ENCODE results near the gene INMT.

INMT gene

DNA sequence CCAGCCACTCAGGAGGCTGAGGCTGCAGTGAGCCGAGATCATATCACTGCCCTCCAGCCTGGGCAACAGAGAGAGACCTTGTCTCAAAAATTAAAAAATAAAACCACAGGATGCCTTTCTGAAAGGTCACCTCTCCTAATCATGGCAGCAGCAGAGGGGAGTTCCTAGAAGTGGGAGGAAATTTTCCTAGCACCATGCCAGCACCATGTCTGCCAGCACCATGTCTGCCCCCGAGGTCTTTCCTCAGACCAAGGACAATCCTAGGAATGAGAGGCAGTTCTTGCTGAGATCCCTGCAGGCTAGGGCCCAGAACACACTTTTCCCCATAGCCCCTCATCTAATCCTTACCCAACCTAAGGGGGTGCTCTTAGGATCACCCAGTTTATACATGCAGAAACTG lies 22.3 kb upstream of the INMT start:
- DNase-seq: no peak

- no peak for DNase-seq
These were observed 21.8 kb upstream of the INMT start for GRCh38 chr7:30730097-30730496.

DNA sequence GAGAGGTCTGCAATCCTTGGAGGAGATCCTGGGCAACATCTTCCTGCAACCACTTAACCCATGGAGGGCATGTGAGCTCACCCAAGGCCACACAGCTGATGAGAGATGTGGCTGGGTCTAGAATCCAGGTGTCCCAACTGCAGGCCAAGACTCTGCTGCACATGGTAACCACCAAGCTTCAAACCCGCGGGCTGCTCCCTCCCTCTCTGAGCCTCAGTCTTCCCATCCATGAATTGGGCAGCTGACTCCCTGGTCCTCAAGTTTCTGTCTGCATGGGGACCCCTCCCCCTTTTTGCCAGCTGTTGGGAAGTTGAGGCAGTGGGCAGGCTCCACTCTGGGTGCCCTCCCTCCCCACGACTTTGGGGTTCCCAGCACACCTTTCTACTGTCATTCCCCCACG lies 20.9 kb upstream of the INMT start:
- DNase-seq: no peak

GRCh38 chr7:30731581-30731980 lies 20.4 kb upstream of the INMT start:
- peak in 1 of 2 experiments; percentile 23 for DNase-seq

GRCh38 chr7:30732606-30733005 lies 19.3 kb upstream of the INMT start:
- no peak for DNase-seq

DNA sequence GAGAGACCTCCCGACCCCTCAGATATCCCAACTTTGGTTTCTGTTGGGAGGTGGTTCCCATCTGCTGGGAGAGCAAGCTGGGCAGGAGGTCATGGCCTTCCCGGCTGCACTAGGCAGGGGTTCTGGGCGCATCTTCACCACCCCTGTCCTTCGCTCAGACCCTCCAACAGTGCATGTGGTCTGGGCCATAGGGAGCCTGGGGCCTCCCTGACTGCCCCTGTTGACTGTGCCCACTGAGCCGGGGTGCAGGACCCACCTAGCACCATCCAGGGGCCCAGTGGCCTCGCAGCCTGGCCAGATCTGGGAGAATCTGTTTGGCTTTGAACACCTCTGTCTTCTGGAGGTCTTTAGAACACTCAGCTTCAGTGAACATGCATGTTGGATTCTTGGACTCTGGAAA lies 18.7 kb upstream of the INMT start:
- DNase-seq: no peak

DNA sequence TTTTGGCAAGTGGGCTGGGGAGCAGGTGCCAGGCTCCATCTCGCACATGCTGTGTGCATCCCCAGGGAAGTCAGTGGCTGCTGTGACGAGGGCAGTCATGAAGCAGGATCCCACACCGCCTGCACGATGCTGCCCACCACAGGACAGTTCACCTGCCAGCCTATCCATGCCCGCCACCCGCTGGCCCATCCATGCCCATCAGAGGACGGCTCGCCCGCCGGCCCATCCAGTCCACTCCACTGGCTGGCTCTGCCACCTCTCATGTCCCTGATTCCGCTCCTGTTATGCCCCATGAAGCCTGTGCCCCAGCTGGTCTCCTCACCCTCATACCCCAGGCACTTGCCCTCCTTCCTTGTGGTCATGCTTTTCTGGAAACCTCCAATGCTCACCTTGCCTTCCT lies 18.2 kb upstream of the INMT start:
- DNase-seq: no peak

DNA sequence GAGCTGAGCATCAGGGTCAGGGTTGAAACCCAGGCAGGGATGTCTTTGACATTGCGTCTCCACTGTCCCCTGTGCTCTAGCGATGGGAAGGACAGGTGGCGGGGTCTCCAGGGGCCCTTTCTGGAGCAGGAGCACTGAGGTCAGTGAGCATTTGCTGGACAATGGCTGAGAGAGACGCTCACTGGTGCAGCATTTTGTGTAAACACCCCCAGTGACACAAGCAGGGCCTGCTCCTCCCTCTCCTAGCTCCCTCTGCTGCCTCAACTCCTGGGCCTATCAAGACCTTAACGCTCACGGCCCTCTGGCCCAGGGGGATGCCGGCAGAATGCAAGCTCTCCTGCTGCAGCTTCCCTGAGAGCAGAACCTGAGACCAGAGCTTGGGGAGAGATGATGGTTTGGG lies 17.4 kb upstream of the INMT start:
- no peak for DNase-seq

- DNase-seq: no peak
These were observed 16.3 kb upstream of the INMT start for GRCh38 chr7:30735631-30736030.

DNA sequence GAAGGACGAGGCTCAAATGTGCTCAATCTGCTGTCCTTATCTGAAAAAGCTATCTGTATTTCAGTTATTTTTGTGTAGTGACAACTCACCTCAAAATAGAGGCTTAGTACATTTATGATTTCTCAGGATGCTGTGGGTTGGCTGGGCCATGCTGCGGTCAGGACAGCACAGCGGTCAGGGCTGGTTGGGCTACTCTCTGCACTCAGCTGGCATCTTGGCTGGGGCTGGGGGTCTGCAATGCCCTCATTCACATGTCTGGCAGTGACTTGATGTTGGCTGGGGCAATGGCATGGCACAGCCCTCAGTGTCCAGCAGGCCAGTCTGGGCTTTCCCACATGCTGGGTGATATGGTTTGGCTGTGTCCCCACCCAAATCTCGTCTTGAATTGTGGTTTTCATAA lies 15.6 kb upstream of the INMT start:
- no peak for DNase-seq

DNA sequence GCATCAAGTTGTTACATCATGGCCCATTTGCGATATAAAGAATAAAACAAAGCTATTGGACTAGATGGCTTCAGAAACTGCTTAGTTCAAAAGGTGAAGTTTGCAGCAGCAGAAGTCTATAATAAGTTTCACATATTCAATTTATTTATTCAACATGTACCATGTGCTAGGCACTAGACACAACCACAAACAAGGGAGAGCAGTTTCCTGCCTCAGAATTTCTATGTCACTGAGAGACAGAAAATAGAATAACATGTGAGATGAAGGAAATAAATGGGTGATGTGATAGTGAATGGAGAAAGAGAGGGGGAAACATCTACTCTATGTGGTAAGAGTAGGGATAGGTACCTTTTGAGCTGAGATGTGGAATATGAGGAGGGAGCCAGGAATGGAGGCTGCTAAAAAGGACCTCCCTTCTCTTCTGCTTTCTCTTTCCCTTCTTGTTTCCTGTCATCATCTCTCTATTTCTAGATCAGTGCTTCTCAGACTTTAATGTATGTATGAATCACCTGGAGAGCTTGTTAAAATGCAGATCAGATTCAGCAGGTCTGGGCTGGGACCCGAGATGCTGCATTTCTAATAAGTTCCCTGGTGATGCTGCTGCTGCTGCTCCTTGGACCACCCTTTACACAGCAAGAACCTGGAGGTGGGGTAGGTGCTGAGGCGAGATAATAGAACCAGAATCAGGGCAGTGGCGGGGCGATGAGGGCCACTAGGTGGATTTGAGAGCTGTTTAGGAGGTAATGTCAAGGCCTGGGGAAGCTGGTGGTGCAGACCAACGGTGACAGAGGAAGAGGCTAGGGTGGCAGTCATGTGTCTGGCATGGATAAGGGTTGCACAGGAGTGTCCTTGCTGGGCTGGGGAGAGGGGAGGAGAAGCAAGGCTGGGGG lies 13.7 kb upstream of the INMT start:
- no peak for DNase-seq

DNA sequence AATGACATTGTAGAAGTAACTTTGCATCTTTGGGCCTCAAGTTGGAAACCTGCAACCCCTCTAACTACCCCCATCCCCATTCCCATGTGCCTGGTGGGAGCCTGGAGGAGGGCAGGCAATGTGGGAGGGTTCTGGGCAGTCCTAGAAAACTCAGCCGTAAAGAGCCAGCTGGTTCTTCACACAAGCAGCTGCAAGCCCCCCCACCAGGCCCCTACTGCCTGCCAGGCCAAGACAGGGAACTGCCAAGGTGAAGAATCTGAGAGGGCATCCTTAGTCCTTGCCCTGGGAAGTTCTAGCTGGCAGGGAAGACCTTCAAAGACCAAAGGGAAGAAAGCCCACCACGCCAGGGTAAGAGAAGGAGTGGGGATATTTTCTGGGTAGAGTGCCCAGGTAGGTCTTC lies 12.2 kb upstream of the INMT start:
- no peak for DNase-seq

DNA sequence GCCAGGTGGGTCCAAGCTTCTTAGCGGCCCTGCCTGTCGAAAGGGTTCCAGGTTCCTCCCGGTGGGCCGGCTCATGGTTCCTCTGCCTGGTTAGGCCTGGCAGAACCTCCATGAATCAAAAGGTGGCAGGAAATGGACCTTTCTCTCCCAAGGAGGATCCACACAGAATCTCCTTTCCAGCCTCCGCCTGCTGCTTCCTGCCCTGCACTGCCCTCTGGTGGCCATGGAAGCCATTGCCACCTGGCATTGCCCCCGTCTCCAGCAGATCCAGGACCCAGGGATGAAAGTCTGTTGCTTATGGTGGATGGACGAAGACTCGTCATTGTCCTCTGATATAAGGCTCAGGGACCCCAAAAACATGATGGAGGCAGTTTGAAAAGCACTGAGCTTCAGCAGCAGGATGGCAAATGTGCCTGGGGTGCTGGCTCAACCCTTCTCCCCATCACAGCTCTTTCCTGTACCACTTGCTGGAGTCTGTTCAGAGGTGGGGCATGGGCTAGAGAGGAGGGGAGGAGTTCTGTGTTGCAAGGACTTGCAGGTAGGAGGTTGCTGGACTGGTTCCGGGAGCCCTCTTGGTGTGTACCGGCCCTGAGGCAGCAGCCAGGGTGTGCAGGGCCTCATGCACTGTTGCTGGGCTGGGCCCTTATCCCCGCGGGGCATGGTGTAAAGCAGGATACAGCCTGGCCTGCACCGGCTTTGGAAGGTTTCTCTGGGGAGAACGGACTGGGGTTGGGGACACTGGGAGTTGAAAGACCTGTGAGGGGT lies 11.3 kb upstream of the INMT start:
- DNase-seq: peak; percentile 71 to 73

DNA sequence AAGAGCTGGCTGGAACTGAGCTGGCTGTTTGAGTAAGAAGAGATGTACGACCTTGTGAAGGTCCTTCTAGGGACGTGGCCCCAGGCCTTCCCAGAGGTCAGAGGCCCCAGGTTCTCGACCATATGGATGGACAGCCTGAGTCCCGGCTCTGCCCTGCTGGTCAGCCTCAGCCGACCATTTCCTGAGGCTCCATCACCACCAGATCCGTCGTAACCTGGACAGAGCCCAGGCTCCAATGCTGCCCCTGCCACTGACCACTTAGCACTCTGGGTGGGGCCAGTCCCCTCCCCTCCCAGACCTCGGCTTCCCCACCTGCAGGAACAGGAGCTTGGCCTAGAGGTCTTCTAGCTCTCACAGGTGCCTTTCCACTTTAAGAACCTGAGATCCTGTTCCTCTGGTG lies 10.6 kb upstream of the INMT start:
- DNase-seq: no peak

- no peak for DNase-seq
These were observed 8.4 kb upstream of the INMT start for GRCh38 chr7:30743371-30744074.

DNA sequence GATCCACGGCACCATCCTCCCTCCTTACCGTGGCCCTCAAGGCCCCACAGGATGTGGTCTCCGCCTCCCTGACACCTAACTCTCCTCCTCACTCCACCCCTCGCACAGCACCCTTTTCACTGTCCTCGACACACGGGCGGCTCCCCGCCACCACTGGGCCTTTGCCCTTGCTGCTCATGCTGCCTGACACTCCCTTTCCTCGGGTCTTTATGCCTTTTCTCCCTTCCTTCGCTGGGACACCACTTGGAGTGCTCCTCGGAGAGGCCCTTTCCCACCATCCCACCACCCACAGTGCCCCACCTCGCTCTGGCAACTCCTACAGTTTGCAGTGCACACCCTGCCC lies 7.9 kb upstream of the INMT start:
- no peak for DNase-seq

GRCh38 chr7:30745261-30745941 lies 6.5 kb upstream of the INMT start:
- DNase-seq: no peak

- DNase-seq: no peak
These were observed 1.9 kb upstream of the INMT start for GRCh38 chr7:30750010-30750409.

GRCh38 chr7:30750683-30751650 lies 968 bp upstream of the INMT start:
- peak in 1 of 2 experiments; percentile 9 for DNase-seq

DNA sequence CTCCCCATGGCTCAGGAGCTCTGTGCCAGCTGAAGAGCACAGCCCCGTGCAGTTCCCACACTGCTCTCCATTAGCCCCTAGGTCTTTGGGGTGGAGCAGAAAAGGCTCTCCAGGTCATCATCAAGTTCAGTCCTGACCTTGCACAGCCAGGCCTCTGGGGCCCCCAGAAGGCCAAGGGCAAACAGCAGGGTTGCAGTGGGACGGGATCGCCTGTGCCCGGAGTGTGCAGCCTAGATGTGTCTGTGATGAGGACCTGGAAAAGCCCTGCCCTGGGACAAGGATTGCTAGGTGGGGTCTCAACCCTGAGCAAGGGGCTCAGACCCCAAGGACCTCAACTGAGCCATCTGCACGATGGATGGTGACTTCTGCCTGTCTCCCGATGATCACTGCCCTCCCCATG lies 549 bp downstream of the INMT start:
- DNase-seq: no peak

GRCh38 chr7:30752979-30753378 lies 1.0 kb downstream of the INMT start:
- DNase-seq: no peak

GRCh38 chr7:30754315-30754877 lies 2.5 kb downstream of the INMT start:
- no peak for DNase-seq
